Fibroblast of skin of left biceps (primary cell): ENCODE results near the gene SGPL1.

Experiments
- DNase-seq, 2 experiments: peaks; one replicate each; pipeline ENCODE4 v3.0.0-alpha.2; 2013; ENCODE audit warnings: low read depth in 2 of 2

SGPL1 gene

DNA sequence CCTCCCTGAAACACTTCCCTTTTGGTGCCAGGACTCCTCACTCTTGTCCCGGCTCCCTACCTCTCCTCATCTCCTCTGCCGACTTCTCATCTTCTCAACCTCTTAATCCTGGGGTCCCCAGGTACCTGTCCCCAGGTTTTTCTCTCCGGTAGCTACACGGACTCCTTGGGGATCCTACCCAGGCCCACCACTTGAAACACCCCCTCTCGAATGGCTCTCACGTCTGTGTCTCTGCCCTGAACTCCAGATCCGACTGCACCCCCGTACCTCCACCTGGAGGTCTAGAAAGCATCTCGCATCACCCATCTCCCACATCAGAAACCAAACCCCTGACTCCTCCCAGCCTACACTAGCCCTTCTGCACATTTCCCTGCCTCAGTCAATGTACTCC, 35.4 kb upstream of the SGPL1 start:
- DNase-seq: no peak

DNA sequence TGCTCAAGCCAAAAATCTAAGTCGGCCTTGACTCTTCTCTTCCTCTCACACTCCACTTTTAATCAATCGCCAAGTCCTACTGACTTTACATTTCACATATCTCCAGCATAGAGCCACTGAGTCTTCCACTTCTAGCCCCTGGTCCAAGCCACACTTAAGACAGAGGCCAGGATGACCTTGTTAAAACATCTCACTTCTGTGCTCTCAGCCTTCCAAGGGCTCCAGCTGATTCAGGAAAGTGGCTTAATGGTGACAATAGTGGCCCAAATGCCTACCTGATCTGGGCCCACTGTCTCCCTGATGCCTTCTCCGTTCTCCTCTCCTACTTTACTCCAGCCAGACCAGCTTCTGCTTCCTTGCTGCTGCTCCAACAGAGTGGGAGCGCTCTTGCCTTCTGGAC, 35.0 kb upstream of the SGPL1 start:
- no peak for DNase-seq

GRCh38 chr10:70781461-70782051, 34.2 kb upstream of the SGPL1 start:
- DNase-seq: no peak

- DNase-seq: no peak
Observed at GRCh38 chr10:70782086-70782745, 33.5 kb upstream of the SGPL1 start.

GRCh38 chr10:70782746-70783680, 32.7 kb upstream of the SGPL1 start:
- no peak for DNase-seq

- DNase-seq: no peak
Observed at GRCh38 chr10:70784016-70784415, 31.7 kb upstream of the SGPL1 start.

- DNase-seq: no peak
Observed at GRCh38 chr10:70784471-70784870, 31.3 kb upstream of the SGPL1 start.

GRCh38 chr10:70785190-70785589, 30.6 kb upstream of the SGPL1 start, which contains the start of gene TBATA:
TSS of gene TBATA (minus strand) at chr10:70785377. CDS start at chr10:70783379, 1,998 bp downstream.
- DNase-seq: no peak

- DNase-seq: peak; percentile 33 to 42
Observed at GRCh38 chr10:70786799-70787415, 28.8 kb upstream of the SGPL1 start.

GRCh38 chr10:70791386-70792039, 24.2 kb upstream of the SGPL1 start:
- no peak for DNase-seq

- DNase-seq: no peak
Observed at GRCh38 chr10:70795613-70796012, 20.1 kb upstream of the SGPL1 start.

GRCh38 chr10:70797840-70798239, 17.9 kb upstream of the SGPL1 start:
- DNase-seq: no peak

DNA sequence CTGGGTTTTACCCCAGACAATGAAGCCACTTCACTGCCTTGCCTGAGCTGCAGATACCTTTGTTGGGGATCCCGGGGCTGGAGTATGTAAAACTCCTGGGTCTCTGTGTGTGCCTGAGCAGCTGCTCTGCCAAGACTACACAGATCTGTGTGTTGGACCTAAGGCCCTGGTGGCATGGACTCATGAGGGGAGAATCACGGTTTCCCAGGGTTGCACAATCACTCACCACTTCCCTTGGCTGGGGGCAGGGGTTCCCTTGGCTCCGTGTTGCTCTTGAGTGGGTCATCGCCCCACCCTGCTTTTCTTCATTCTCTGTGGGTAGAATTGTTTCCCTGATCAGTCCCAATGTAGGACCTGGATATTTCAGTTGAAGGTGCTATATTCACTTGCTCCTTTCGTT, 16.6 kb upstream of the SGPL1 start:
- no peak for DNase-seq

- no peak for DNase-seq
Observed at GRCh38 chr10:70801854-70802253, 13.9 kb upstream of the SGPL1 start.

- no peak for DNase-seq
Observed at GRCh38 chr10:70803775-70804420, 11.8 kb upstream of the SGPL1 start.

DNA sequence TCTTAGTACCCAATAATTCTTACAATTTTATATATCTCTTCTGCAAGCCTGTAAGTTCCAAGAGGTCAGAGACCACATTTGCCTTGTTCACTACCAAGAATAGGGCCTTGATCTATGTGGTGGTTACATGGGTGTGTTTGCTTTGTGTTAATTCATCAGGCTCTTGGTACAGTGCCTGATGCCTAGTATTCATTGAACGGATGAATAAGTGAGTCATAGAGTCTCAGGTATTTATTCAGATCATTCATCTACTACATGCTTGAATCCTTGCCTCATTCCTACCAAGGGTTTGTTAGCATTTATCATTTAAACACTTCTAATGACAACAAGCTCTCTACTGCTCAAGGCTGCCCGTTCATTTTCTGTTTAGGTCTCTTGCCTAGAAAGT, 11.3 kb upstream of the SGPL1 start:
- DNase-seq: no peak

GRCh38 chr10:70805619-70806215, 10.0 kb upstream of the SGPL1 start:
- no peak for DNase-seq

DNA sequence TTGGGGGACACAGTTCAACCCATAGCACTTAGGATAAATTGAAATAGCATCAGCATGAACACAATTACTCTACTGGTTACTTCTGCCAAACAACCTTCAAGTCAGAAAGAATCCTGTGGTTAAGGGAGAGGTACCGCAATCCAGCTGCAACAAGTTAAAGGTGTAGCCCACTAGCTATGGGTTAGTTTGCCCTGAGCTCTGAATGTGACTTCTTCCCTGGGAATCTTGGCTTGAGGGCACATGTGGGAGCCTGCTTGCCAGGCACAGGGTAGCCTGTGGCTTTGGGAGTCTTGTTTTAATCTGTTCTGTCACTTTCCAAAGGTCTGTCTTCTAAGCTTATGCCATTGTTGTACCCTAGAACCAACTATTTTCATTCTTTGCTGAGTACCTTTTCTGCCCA, 8.9 kb upstream of the SGPL1 start:
- no peak for DNase-seq

GRCh38 chr10:70807556-70807955, 8.2 kb upstream of the SGPL1 start:
- no peak for DNase-seq

- no peak for DNase-seq
Observed at GRCh38 chr10:70809011-70809611, 6.6 kb upstream of the SGPL1 start.
